Chondrocyte (in vitro differentiated cells): ENCODE data around the gene FAM81B. TPM values are rescaled to one million over a fixed set of nuclear protein-coding genes. Genes with fewer than 3 reads are reported as not detected.

Source experiments
- DNase-seq: peaks from one replicate; pipeline ENCODE4 v3.0.0; 2021; ENCODE audit warnings: mixed read lengths, low spot score
- H3K27ac Mint-ChIP-seq: one replicate; pipeline ENCODE4 v1.8.0; 2021; ENCODE audit warnings: mild to moderate bottlenecking, moderate library complexity, mixed read lengths; ENCODE audit not compliant: unreplicated experiment
- H3K27me3 Mint-ChIP-seq: 2 replicates; pipeline ENCODE4 v1.8.0; 2021; ENCODE audit warnings: low read depth, mixed read lengths
- H3K36me3 Mint-ChIP-seq: 2 replicates; pipeline ENCODE4 v1.8.0; 2021; ENCODE audit warnings: low read depth, mixed read lengths
- H3K4me1 Mint-ChIP-seq: 2 replicates; pipeline ENCODE4 v1.8.0; 2021; ENCODE audit warnings: low read depth, mild to moderate bottlenecking, mixed read lengths
- H3K4me3 Mint-ChIP-seq: one replicate; pipeline ENCODE4 v1.8.0; 2021; ENCODE audit warnings: mild to moderate bottlenecking, moderate library complexity, mixed read lengths; ENCODE audit not compliant: unreplicated experiment
- H3K9me3 Mint-ChIP-seq: 2 replicates; pipeline ENCODE4 v1.8.0; 2021; ENCODE audit warnings: low read depth, mixed read lengths
- CTCF ChIP-seq: fragments of 200-600 bp; sonication (generic); IDR thresholded peaks from 2 replicates; pipeline ENCODE4 v1.5.0; 2021; ENCODE audit warnings: antibody characterized with exemption, mild to moderate bottlenecking, moderate library complexity
- total RNA-seq: library from RNA; stranded (reverse); gene quantifications from 3 replicates; pipeline ENCODE4 v1.2.1, GENCODE V29; 2021

FAM81B gene
- total RNA-seq, 1 donor from 2014 or later = not detected

GRCh38 chr5:95411474-95411873 lies 20.3 kb downstream of the FAM81B start:
- Mint-ChIP-seq H3K27me3 (peaks cover 2% of the 10 kb centered on the region), H3K36me3 (no peaks in the 10 kb centered on the region), H3K4me1 (peaks cover 38% of the 10 kb centered on the region), H3K4me3 (no peak overlapping the region), H3K27ac (no peak overlapping the region), H3K9me3 (no peaks in the 10 kb centered on the region)
- no peak for DNase-seq
- TF ChIP-seq CTCF = no peak

GRCh38 chr5:95414451-95414850 lies 23.3 kb downstream of the FAM81B start:
- TF ChIP-seq CTCF = no peak
- Mint-ChIP-seq H3K36me3 (no peaks in the 10 kb centered on the region), H3K27me3 (peaks cover 2% of the 10 kb centered on the region), H3K9me3 (no peaks in the 10 kb centered on the region), H3K27ac (no peak overlapping the region), H3K4me3 (no peak overlapping the region), H3K4me1 (peaks cover 21% of the 10 kb centered on the region)
- no peak for DNase-seq

GRCh38 chr5:95417971-95418370 lies 26.8 kb downstream of the FAM81B start:
- TF ChIP-seq CTCF = no peak
- Mint-ChIP-seq H3K4me3 (no peak overlapping the region), H3K9me3 (peaks cover 4% of the 10 kb centered on the region), H3K4me1 (peaks cover 12% of the 10 kb centered on the region), H3K27ac (no peak overlapping the region), H3K36me3 (no peaks in the 10 kb centered on the region), H3K27me3 (peaks cover 2% of the 10 kb centered on the region)
- no peak for DNase-seq

- peaks cover 9% of the 10 kb centered on the region for H3K4me1 Mint-ChIP-seq
- DNase-seq = no peak
- H3K4me3 Mint-ChIP-seq = no peak overlapping the region
- H3K36me3 Mint-ChIP-seq = no peaks in the 10 kb centered on the region
- peaks cover 4% of the 10 kb centered on the region for H3K9me3 Mint-ChIP-seq
- H3K27me3 Mint-ChIP-seq = no peaks in the 10 kb centered on the region
- no peak for TF ChIP-seq CTCF
- no peak overlapping the region for H3K27ac Mint-ChIP-seq
Observed at GRCh38 chr5:95422838-95423237, 31.7 kb downstream of the FAM81B start.

GRCh38 chr5:95424016-95424415 lies 32.9 kb downstream of the FAM81B start:
- Mint-ChIP-seq H3K9me3 (peaks cover 4% of the 10 kb centered on the region), H3K4me1 (peaks cover 7% of the 10 kb centered on the region), H3K4me3 (no peak overlapping the region), H3K36me3 (no peaks in the 10 kb centered on the region), H3K27me3 (no peaks in the 10 kb centered on the region), H3K27ac (no peak overlapping the region)
- TF ChIP-seq CTCF = no peak
- DNase-seq = no peak
